HG03175 (cell line): ENCODE data around the gene STK24.
A peak's percentile ranks its signal among the peaks of the same experiment; 100 is the strongest.
"Not testable (repeated sequence)": the region's sequence is repeated elsewhere in the genome, so short reads cannot be mapped to it uniquely, and the experiment has no call there.

ENCODE experiments used
- ATAC-seq: cut with Tn5 transposase; IDR thresholded peaks from one replicate; pipeline ENCODE4 v1.9.1; 2021; ENCODE audit warnings: mild to moderate bottlenecking, moderate library complexity; ENCODE audit not compliant: unreplicated experiment

The STK24 gene

DNA sequence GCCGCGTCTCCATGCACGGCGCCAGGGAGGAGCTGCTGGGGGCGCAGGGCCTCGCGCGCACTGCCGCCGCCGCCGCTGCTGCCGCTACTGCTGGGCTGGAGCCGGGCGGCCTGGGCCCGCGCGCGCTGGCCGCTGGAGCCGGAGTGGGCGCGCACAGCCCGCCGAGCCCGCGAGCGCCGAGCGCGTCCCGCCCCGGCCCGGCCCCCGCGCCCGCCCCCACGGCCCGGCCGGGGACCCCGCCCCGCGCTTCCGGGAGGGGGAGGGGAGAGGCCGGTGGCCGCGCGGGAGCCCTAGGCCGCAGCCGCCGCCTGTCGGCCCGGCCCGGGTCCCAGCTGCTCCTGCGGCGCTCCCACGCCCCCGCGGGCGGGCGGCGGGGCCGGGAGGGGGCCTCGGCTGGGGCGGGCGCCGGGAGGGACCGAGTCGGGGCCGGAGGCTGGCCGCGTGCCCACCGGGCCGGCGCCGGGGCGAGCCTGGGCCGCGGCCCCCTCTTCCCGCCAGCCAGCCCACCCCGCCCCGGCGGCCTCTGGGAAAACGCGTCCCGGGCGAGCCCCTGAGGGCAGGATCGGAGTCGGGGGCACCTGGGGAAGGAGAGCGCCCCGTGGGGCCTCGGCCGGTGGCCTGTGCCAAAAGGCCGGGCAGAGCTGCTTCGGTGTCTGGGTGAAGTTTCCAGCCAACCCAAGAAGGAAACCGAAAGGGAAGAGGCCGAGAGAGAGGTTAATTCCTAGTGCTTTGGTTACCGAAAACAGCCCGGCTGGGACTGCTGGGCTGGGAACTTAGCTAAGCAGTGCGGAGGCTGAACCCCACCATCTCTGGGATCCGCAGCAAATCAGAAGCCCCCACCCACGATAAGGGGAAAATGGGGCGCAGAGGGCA lies at the start of gene STK24:
Gene STK24 (minus strand): TSS at position 145 of the 873 bp plus-strand sequence. CDS start 321 bp downstream, outside the sequence.
- peak; percentile 71 for ATAC-seq

DNA sequence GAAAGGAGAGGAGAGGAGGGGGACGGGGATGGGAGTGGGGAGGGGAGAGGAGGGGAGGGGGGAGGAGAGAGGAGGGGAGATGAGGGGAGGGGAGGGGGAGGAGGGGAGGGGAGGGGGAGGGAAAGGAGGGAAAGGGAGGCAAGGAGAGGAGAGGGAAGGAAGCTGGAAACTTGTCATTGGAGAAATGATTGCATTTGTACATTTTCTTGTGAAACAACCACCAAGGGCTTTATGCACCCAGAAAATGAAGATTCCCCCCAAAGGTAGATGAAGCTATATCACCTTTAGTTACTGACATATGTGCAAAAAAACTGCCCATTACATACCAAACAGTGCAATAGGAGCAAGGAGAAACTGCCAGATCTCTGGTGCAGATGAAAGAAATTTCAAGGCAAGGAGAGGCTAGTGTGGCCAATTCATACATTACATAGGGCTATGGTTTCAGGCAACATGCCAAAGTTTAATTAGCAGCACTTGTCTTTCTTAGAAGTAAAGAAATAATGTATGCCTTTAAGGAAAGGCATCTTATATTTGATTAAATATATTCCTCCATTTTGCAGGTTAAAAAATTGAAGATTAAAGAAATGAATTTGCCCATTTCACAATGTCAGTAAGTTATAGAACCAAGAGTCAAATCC lies 49.5 kb upstream of the STK24 start:
- ATAC-seq, result no peak

GRCh38 chr13:98624589-98624988 lies 47.7 kb upstream of the STK24 start:
- ATAC-seq, result not testable (repeated sequence)

GRCh38 chr13:98622931-98623331 lies 46.0 kb upstream of the STK24 start:
- no peak for ATAC-seq

- ATAC-seq, result no peak
Measured at GRCh38 chr13:98619556-98619955, 42.6 kb upstream of the STK24 start.

DNA sequence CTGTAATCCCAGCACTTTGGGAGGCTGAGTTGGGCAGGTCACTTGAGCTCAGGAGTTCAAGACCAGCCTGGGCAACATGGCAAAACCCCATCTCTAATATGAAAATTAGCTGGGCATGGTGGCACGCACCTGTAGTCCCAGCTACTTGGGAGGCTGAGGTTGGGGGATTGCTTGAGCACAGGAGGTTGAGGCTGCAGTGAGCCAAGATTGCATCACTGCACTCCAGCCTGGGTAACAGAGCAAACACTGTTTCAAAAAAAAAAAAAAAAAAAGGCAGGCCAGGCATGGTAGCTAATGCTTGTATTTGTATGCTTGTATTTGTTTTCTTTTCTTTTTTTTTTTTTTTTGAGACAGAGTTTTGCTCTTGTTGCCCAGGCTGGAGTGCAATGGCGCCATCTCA lies 38.7 kb upstream of the STK24 start:
- ATAC-seq, result not testable (repeated sequence)

DNA sequence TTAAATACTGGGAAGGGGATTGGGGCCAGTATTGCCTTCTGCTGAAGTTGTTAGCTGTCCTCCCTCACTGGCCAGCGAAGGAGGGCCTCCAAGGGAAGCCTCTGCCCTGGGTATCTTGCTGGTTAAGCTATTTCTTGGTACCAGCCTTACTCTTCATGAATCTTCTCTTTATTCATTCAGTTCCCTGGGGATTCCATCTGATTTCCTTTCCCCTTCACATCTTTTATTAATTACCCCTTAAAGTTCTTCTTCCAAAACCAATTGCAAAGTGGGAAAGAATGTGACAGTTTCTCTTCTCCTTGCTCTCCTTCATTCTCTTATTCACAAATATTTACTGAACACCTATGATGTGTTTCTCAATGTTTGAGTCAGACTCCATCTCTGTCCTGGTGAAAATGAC lies 36.7 kb upstream of the STK24 start:
- ATAC-seq, result no peak

DNA sequence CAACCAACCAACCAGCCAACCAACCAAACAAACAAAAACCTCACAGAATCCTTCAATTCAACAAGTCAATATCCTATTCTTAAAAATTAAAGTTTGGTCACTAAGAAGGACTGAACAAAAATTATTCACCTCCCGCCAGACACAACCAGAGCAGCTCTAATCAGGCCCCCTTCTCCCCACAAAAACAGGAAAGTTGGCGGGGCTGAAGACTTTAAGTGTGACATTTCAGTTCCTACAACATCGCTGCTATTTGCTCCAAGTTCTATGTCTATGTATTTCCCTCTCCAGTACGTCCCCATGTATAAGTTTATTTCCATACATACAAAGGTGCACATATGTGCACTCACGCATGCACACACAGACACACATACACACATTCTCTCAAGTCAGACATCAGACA lies 32.8 kb upstream of the STK24 start:
- no peak for ATAC-seq

DNA sequence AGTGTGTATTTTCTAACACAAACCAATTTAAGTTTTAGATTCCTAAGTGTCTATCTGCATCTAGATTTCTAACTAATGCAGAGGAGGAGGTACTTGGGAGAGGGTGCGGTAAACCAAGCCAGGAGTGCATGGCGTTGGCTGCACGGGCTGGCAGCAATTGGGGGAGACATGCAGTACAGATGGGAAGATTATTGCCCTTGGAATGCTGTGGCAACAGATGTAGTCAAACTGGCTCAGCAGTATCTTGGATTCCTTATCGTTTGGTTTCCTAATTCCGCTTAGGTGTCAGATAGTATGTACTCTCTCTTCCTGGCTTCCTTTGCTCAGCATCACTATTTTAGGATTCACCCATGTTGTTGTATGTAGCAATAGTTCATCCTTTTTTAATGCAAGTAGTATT lies 29.4 kb upstream of the STK24 start:
- ATAC-seq, result no peak

DNA sequence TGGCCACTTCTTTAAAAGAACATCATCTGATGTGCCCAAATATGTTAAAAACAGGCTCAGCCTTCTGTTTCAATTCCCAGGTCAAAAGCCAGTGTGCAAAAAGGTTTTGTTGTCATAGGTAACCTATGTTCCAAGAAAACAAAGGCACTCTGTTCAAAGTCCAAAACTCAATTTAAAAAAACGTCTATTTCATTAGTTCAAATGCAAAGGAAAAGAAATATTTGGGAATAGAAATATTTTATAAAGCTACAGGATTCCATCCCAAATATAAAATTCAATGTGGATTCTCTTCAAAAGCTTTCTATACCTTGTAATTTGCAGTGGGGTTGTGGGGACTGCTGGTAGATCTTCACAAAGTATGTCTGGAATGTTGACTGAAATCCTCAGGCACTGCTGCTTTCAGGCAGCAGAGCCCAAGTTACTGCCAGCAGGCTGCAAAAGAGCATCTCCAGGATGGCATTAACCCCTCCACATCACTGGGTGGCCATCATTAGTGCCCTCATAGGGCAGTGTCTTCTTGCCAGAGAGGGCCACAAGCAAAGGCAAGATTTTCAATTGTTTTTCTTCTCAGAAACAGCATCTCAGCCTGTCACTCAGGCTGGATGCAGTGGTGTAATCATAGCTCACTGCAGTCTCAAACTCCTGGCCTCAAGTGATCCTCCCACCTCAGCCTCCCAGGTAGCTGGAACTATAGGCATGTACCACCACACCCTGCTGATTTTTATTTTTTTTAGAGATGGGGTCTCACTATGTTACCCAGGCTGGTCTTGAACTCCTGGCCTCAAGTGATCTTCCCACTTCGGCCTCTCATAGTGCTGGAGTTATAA lies 22.8 kb upstream of the STK24 start:
- no peak for ATAC-seq

GRCh38 chr13:98598043-98598442 lies 21.1 kb upstream of the STK24 start:
- no peak for ATAC-seq

GRCh38 chr13:98595134-98595533 lies 18.2 kb upstream of the STK24 start:
- no peak for ATAC-seq

DNA sequence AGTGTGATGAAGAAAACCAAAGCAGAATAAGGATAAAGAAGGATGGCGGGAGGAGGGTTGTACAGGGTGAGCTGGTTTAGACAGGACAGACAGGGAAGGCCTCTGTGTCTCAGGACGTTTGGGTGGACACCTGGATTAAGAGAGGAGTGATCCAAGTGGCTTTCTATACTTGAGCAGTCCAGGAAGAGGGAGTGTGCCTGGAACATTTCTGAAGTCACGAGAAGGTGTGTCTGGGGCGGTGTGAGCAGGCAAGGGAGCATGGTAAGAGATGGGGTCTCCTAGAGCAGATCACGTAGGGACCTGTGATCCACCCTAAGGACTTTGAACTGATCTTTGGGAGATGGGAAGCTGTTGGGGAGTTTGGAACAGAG lies 15.4 kb upstream of the STK24 start:
- ATAC-seq, result no peak

GRCh38 chr13:98591721-98592361 lies 14.9 kb upstream of the STK24 start:
- ATAC-seq, result no peak

- not testable (repeated sequence) for ATAC-seq
Measured at GRCh38 chr13:98590471-98590870, 13.6 kb upstream of the STK24 start.

GRCh38 chr13:98589516-98589915 lies 12.6 kb upstream of the STK24 start:
- not testable (repeated sequence) for ATAC-seq

DNA sequence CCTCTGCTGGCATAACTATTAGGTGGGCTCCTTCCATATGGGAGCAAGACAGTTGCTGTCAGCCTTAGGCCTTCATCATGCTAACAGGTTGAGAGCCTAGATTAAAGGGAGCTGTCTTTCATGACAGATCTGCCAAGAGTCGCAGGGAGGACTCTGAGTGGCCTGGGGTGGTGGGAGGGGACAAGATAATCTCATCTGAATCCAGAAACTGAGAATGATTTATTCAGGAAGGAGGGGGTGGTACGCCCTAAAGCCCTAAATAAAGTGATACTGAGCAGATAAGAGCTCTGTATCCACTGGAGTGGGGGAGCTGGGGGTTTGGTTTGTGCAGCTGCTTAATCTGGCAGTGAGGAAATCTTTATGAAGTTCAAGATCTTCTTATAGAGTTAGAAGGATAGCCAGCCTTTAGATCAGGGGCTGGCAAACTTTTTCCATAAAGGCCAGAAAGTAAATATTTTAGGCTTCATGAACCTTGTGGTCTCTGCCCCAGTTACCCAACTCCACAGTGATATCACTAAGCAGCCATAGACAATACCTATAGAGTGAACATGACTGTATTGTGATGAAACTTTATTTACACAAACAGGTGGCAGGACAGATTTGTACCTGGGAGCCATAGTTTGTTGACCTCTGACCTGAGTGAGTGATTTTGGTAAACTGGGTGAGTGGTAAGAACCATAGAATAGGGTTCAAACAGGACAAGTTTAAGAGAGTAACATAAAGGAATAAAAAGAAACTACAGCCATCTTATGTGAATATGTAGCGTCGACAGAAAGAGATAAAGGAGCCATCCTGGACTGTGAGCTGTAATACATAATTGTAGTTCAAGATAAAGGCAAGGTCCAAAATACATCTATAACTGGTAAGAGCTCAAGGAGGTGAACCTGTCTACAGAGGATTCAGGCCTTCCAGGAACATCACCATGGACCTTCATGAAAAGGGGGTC lies 9.8 kb upstream of the STK24 start:
- no peak for ATAC-seq

GRCh38 chr13:98585946-98586345 lies 9.0 kb upstream of the STK24 start:
- ATAC-seq, result no peak

DNA sequence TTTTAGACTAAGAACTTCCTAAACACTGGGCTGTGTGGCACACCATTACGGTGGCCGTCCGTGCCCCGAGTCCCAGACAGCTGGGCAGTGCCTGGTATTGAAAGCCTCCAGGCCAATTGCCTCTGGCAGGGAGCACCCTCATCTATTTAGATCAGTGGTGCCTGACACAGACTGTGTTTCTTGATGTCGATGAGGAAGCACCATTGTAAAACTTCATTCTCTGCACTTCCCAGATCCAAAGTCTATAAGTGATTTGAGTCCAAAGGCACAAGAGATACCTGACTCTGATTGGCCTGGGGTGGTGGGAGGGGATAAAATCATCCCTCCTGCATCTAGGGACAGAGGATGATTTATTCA lies 8.5 kb upstream of the STK24 start:
- no peak for ATAC-seq
